Measurements from ENCODE around the gene NFRKB. TPM values are rescaled to one million over a fixed set of nuclear protein-coding genes. Genes with fewer than 3 reads are reported as not detected.
A peak's percentile ranks its signal among the peaks of the same experiment; 100 is the strongest.

The NFRKB gene
- total RNA-seq, 1 donor from 2014 or later = 28.9 TPM

GRCh38 chr11:129905402-129905801 lies 10.0 kb upstream of the NFRKB start:
- DNase-seq (no peak), ATAC-seq (ENCODE audit: low read depth) (no peak)
- intact Hi-C loops (cut with micrococcal nuclease) = no loop called here
- TF ChIP-seq CTCF (IDR thresholded peaks at IDR 0.05) = no peak
- H3K9me3 Mint-ChIP-seq = no peaks in the 10 kb centered on the region
- peaks cover 64% of the 10 kb centered on the region for H3K36me3 Mint-ChIP-seq (ENCODE audit: low read depth)
- CTCF ChIA-PET = no interaction called here
- POLR2A ChIA-PET = no interaction called here
- H3K4me3 Mint-ChIP-seq = no peak overlapping the region
- H3K27me3 Mint-ChIP-seq = no peaks in the 10 kb centered on the region
- H3K4me1 Mint-ChIP-seq = no peaks in the 10 kb centered on the region
- H3K27ac Mint-ChIP-seq = no peak overlapping the region

GRCh38 chr11:129896062-129896461 lies 684 bp upstream of the NFRKB start:
- H3K27me3 Mint-ChIP-seq = no peaks in the 10 kb centered on the region
- H3K9me3 Mint-ChIP-seq = no peaks in the 10 kb centered on the region
- ChIA-PET POLR2A (interaction anchor here (0.8 to 1.1 kb wide), 3 partner anchors 24 to 175 kb away, joined by 3 to 8 read pairs (median 3); partner anchors contain the start of gene PRDM10), CTCF (no interaction called here)
- intact Hi-C loops (cut with micrococcal nuclease) = no loop called here
- H3K27ac Mint-ChIP-seq = peak overlapping the region; percentile 35
- H3K36me3 Mint-ChIP-seq (ENCODE audit: low read depth) = peaks cover 32% of the 10 kb centered on the region
- DNase-seq (no peak), ATAC-seq (ENCODE audit: low read depth) (no peak)
- peaks cover 19% of the 10 kb centered on the region for H3K4me1 Mint-ChIP-seq
- TF ChIP-seq CTCF (IDR thresholded peaks at IDR 0.05) = no peak
- H3K4me3 Mint-ChIP-seq = peak overlapping the region; percentile 88

DNA sequence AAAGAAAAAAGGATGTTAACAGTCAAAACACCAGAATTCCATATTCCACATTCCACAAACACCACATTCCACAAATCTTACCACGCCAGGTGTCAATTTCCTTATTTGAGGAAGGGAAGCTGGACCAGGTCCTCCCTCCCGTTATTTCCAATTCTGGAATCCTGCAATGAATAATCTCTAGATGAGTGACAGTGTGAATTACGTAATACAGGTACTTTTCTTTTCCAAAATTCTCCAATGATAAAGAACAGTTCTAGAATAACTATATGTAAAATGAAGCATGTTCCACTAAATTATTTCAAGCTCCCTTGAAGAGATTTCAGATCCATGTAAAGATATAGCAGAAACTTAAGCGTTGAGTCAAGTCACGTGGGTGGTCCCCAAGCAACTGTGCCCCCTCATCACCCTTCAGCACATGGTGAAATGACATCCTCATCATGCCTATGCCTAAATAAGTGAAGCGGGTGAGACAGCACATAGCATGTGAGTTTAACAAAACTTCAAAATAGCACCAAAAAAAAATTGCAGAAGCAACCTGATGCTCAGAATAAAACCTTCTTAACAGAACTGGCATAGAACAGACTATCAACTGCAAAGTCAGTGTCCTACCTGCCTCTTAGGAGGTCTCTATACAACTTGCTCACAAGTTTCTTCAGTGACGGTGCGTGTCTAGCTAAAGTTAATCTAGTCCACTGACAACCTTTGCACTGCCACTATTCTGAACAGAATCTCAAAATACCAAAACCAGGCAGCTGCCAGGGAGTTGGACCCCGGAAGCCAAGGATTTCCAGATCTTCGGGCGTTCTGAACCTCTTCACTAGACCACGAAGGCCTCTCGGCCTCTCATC lies 876 bp downstream of the NFRKB start:
- peak; percentile 1 for ATAC-seq (ENCODE audit: low read depth)
- ChIA-PET POLR2A (interaction anchor here (0.8 to 1.2 kb wide), 2 partner anchors 109 to 1022 kb away, joined by 4 to 8 read pairs; partner anchors contain the start of genes PRDM10 and SNX19), CTCF (no interaction called here)
- Mint-ChIP-seq H3K27ac (peak overlapping the region; percentile 70), H3K4me3 (peak overlapping the region; percentile 88), H3K36me3 (ENCODE audit: low read depth) (peaks cover 37% of the 10 kb centered on the region), H3K4me1 (peaks cover 19% of the 10 kb centered on the region), H3K9me3 (no peaks in the 10 kb centered on the region), H3K27me3 (no peaks in the 10 kb centered on the region)
- no peak for DNase-seq
- intact Hi-C loops (cut with micrococcal nuclease) = loop anchor here (1.0 to 2.0 kb wide), 6 partner anchors 28 to 1022 kb away; partner anchors contain the start of genes APLP2 and SNX19
- TF ChIP-seq CTCF (IDR thresholded peaks at IDR 0.05) = no peak

DNA sequence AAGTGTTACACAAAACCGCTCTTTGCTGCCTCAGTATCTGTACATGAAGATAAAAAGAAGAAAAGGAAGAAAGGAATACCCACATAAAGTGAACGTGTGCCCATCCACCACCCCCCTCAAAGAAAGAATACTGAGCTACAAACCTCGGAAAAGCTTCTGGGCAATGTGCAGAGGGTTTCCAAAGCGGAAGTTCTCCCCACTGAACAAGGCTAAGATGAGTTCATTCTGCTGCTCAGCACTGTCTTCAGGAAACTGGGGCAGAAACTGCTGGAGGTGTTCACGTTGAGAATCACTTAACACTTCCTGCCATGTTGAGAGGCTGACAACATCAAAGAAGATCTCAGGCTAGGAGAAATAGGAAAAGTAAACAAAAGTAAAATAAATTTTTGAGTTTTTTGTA lies 6.9 kb downstream of the NFRKB start:
- H3K27ac Mint-ChIP-seq = no peak overlapping the region
- intact Hi-C loops (cut with micrococcal nuclease) = no loop called here
- no peaks in the 10 kb centered on the region for H3K4me1 Mint-ChIP-seq
- DNase-seq (no peak), ATAC-seq (ENCODE audit: low read depth) (no peak)
- no peak overlapping the region for H3K4me3 Mint-ChIP-seq
- H3K36me3 Mint-ChIP-seq (ENCODE audit: low read depth) = peaks cover 86% of the 10 kb centered on the region
- TF ChIP-seq CTCF (IDR thresholded peaks at IDR 0.05) = no peak
- ChIA-PET CTCF (interaction anchor here (0.7 kb wide), 1 partner anchor 308 kb away, joined by 3 read pairs; no protein-coding TSS in a partner anchor), POLR2A (no interaction called here)
- H3K27me3 Mint-ChIP-seq = no peaks in the 10 kb centered on the region
- no peaks in the 10 kb centered on the region for H3K9me3 Mint-ChIP-seq

DNA sequence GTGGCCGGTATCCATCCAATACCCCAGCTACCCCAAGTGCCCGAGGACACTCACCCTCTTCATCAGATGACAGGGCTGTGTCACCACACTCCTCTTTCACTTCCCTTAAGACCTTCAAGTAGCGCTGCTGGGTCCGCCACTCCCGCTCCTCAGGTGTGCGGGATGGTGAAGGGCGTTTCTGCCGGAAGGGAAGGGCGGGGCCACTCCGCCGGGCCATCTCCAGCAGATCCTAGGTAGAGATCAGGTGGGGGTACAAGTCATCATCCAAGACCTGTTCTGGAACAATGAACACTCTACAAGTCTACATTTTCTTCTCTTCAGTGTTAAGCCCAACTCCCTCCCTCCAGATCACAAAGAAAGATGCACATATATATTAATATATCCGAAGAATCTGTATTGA lies 10.0 kb downstream of the NFRKB start:
- Mint-ChIP-seq H3K9me3 (no peaks in the 10 kb centered on the region), H3K36me3 (ENCODE audit: low read depth) (peaks cover 91% of the 10 kb centered on the region), H3K4me3 (no peak overlapping the region), H3K4me1 (no peaks in the 10 kb centered on the region), H3K27me3 (no peaks in the 10 kb centered on the region), H3K27ac (no peak overlapping the region)
- intact Hi-C loops (cut with micrococcal nuclease) = no loop called here
- TF ChIP-seq CTCF (IDR thresholded peaks at IDR 0.05) = no peak
- no peak for DNase-seq
- ChIA-PET CTCF (no interaction called here), POLR2A (no interaction called here)
- ATAC-seq (ENCODE audit: low read depth) = no peak
